ENCODE results near the gene TTC13. TPM values are rescaled to one million over a fixed set of nuclear protein-coding genes. Genes with fewer than 3 reads are reported as not detected.

Gene TTC13
- total RNA-seq, 1 experiment from 2014 or later, result 20.2 TPM

DNA sequence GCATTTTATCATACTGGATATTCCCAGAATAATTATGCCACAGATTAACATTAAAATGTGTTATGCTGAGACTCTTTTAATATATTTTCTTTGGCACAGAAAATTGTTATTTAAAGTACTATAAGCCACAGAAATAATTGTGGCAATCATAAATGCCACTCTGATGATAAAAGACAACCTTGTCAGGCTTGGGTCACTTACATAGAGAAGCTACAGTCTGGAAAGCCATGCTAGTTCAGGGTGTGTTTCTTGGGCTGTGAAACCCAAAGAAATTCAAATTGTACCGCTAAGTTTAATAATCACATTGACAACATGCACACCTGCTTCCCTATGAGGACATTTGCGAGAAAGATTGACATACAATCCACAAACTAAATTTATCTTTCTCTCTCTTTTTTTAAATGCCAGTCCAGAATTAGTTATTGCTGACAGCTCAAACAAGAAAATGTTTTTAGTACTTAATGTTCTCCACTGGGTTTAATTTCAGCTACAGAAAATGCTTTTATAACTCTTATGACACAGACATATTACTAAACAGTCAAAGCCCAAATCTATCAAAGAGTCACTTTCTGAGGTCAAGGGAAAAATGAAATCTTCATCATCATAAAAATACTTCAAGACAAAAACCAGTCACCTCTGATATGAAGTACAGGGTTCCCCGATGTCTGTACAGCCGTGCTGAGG is 38.7 kb downstream of the TTC13 start:
- Histone ChIP-seq H3K4me1 (ENCODE audit: insufficient read depth, low read length) (no peaks in the 10 kb centered on the region), H3K9ac (ENCODE audit: low read length) (no peak overlapping the region), H3F3A (ENCODE audit: low read length, unreplicated experiment) (no peaks in the 10 kb centered on the region), H3K4me3 (ENCODE audit: low read length) (no peak overlapping the region), H4K20me1 (ENCODE audit: low read length) (no peaks in the 10 kb centered on the region), H2AFZ (ENCODE audit: low read length) (no peak overlapping the region), H3K79me2 (ENCODE audit: low read length) (no peaks in the 10 kb centered on the region), H3K27me3 (ENCODE audit: low read length) (no peaks in the 10 kb centered on the region), H3K9me2 (replicated peaks; ENCODE audit: low read length) (no peaks in the 10 kb centered on the region), H3K4me2 (ENCODE audit: low read length) (no peak overlapping the region), H3K9me3 (ENCODE audit: low read length) (no peaks in the 10 kb centered on the region), H3K36me3 (ENCODE audit: low read depth, low read length) (peaks cover 11% of the 10 kb centered on the region; the same call in 1 of the 2 replicates), H3K27ac (ENCODE audit: low read length) (no peak overlapping the region)
- intact Hi-C loops (cut with micrococcal nuclease), result no loop called here
- ATAC-seq (no peak), DNase-seq (no peak)
- ChIA-PET POLR2A (ENCODE audit: unreplicated experiment) (no interaction called here), CTCF (no interaction called here)
- no TSS peak for BruUV-seq (replicated peaks)
- TF ChIP-seq EZH2phosphoT487 (IDR thresholded peaks at IDR 0.05; ENCODE audit: borderline replicate concordance, low read length) (no peak), EZH2 (IDR thresholded peaks at IDR 0.05; ENCODE audit: low read length, unreplicated experiment) (no peak)
- TF ChIP-seq, protein P1, sequence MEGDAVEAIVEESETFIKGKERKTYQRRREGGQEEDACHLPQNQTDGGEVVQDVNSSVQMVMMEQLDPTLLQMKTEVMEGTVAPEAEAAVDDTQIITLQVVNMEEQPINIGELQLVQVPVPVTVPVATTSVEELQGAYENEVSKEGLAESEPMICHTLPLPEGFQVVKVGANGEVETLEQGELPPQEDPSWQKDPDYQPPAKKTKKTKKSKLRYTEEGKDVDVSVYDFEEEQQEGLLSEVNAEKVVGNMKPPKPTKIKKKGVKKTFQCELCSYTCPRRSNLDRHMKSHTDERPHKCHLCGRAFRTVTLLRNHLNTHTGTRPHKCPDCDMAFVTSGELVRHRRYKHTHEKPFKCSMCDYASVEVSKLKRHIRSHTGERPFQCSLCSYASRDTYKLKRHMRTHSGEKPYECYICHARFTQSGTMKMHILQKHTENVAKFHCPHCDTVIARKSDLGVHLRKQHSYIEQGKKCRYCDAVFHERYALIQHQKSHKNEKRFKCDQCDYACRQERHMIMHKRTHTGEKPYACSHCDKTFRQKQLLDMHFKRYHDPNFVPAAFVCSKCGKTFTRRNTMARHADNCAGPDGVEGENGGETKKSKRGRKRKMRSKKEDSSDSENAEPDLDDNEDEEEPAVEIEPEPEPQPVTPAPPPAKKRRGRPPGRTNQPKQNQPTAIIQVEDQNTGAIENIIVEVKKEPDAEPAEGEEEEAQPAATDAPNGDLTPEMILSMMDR (conservative IDR thresholded peaks at IDR 0.05; ENCODE audit: low read depth, low read length), result no peak

DNA sequence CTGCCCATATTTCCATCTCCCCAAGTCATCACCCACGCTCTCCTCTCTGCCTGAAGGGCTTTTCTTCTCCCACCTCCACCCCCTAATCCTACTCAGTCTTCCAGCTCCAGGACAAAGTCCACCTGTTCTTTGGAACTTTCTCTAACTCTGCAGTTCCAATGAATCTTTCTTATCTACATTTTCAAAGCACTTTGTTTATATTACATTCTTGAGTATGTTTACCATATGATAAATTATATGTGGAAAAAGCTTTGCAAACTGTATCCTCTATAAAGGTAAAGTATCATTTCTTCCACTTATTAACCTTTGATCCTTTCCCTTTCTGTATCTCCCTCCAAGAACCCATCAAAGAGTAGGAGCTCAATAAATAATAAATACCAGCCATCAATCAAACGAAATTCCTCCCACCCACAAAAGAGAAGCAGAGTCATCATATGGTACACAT is 39.7 kb downstream of the TTC13 start:
- intact Hi-C loops (cut with micrococcal nuclease), result no loop called here
- H3K9ac ChIP-seq (ENCODE audit: low read length), result no peak overlapping the region
- H3K9me2 ChIP-seq (replicated peaks; ENCODE audit: low read length), result no peaks in the 10 kb centered on the region
- no peaks in the 10 kb centered on the region for H3F3A ChIP-seq (ENCODE audit: low read length, unreplicated experiment)
- no peak overlapping the region for H3K4me3 ChIP-seq (ENCODE audit: low read length)
- H4K20me1 ChIP-seq (ENCODE audit: low read length), result no peaks in the 10 kb centered on the region
- no peak overlapping the region for H3K27ac ChIP-seq (ENCODE audit: low read length)
- no peaks in the 10 kb centered on the region for H3K27me3 ChIP-seq (ENCODE audit: low read length)
- DNase-seq (no peak), ATAC-seq (no peak)
- no peak overlapping the region for H2AFZ ChIP-seq (ENCODE audit: low read length)
- ChIA-PET CTCF (no interaction called here), POLR2A (ENCODE audit: unreplicated experiment) (no interaction called here)
- no peaks in the 10 kb centered on the region for H3K79me2 ChIP-seq (ENCODE audit: low read length)
- peaks cover 9% of the 10 kb centered on the region; the same call in 1 of the 2 replicates for H3K36me3 ChIP-seq (ENCODE audit: low read depth, low read length)
- TF ChIP-seq EZH2phosphoT487 (IDR thresholded peaks at IDR 0.05; ENCODE audit: borderline replicate concordance, low read length), result no peak
- no peak for TF ChIP-seq EZH2 (IDR thresholded peaks at IDR 0.05; ENCODE audit: low read length, unreplicated experiment)
- TF ChIP-seq, protein P1 (conservative IDR thresholded peaks at IDR 0.05; ENCODE audit: low read depth, low read length), result no peak
- no peak overlapping the region for H3K4me2 ChIP-seq (ENCODE audit: low read length)
- no TSS peak for BruUV-seq (replicated peaks)
- no peaks in the 10 kb centered on the region for H3K9me3 ChIP-seq (ENCODE audit: low read length)
- H3K4me1 ChIP-seq (ENCODE audit: insufficient read depth, low read length), result no peaks in the 10 kb centered on the region

DNA sequence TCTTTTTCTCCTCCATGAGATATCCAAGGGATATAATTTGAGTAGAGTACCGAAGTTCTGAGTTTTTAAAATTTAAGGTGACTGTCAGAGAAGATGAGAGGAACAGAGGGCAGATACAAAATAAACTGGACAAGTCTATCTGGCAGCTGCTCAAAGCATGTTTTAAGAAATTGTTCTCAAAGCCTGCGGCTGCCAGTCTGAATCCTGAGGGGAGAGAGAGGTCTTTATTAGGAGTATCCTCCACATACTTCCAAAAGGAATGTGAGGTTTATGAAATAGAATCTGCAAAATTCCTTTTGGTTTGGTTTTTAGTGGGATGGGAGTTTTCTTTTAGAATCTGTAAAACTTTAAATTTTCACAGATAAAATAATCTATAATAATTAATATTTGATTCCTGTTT is 41.3 kb downstream of the TTC13 start:
- no peaks in the 10 kb centered on the region for H3F3A ChIP-seq (ENCODE audit: low read length, unreplicated experiment)
- H3K4me1 ChIP-seq (ENCODE audit: insufficient read depth, low read length), result no peaks in the 10 kb centered on the region
- no peak overlapping the region for H3K4me2 ChIP-seq (ENCODE audit: low read length)
- H3K4me3 ChIP-seq (ENCODE audit: low read length), result no peak overlapping the region
- DNase-seq (no peak), ATAC-seq (no peak)
- BruUV-seq (replicated peaks), result no TSS peak
- no peak overlapping the region for H3K9ac ChIP-seq (ENCODE audit: low read length)
- ChIA-PET CTCF (no interaction called here), POLR2A (ENCODE audit: unreplicated experiment) (no interaction called here)
- no peaks in the 10 kb centered on the region for H3K9me2 ChIP-seq (replicated peaks; ENCODE audit: low read length)
- H3K79me2 ChIP-seq (ENCODE audit: low read length), result no peaks in the 10 kb centered on the region
- no peaks in the 10 kb centered on the region for H3K9me3 ChIP-seq (ENCODE audit: low read length)
- no peak overlapping the region for H2AFZ ChIP-seq (ENCODE audit: low read length)
- H3K36me3 ChIP-seq (ENCODE audit: low read depth, low read length), result 0 out of 2 replicates have a peak, but pooled peaks cover 4% of the 10 kb centered on the region
- no peaks in the 10 kb centered on the region for H3K27me3 ChIP-seq (ENCODE audit: low read length)
- H4K20me1 ChIP-seq (ENCODE audit: low read length), result no peaks in the 10 kb centered on the region
- no peak overlapping the region for H3K27ac ChIP-seq (ENCODE audit: low read length)
- TF ChIP-seq EZH2phosphoT487 (IDR thresholded peaks at IDR 0.05; ENCODE audit: borderline replicate concordance, low read length), result no peak
- TF ChIP-seq, protein P1 (conservative IDR thresholded peaks at IDR 0.05; ENCODE audit: low read depth, low read length), result no peak
- intact Hi-C loops (cut with micrococcal nuclease), result no loop called here
